Measurements from ENCODE around the gene AMFR. TPM values are rescaled to one million over a fixed set of nuclear protein-coding genes. Genes with fewer than 3 reads are reported as not detected.

AMFR gene
- total and polyA plus RNA-seq, 2 of the 13 experiments (the other 11 are each of a cell fraction or from before 2014, with no cell fraction given) = 52.9 to 108 TPM

GRCh38 chr16:56451753-56452689 lies 26.7 kb upstream of the AMFR start (continued):
- TF ChIP-seq HOMEZ (CRISPR knock-in tag; IDR thresholded peaks at IDR 0.05; ENCODE audit: low read depth) (no peak), BRCA1 (CRISPR knock-in tag; IDR thresholded peaks at IDR 0.05) (no peak), CEBPB (IDR thresholded peaks at IDR 0.05; ENCODE audit: borderline replicate concordance, low read depth, low read length) (no peak), ZGPAT (CRISPR knock-in tag; IDR thresholded peaks at IDR 0.05) (no peak), ZFX (CRISPR knock-in tag; IDR thresholded peaks at IDR 0.05; ENCODE audit: low read depth) (no peak; the same call in 1 of the 2 replicates), CSRNP1 (CRISPR knock-in tag; IDR thresholded peaks at IDR 0.05) (0 out of 2 replicates have a peak, but pooled peaks have one; percentile 32), MIER3 (CRISPR knock-in tag; IDR thresholded peaks at IDR 0.05; ENCODE audit: borderline replicate concordance) (no peak; the same call in 1 of the 2 replicates), ZNF746 (CRISPR knock-in tag; IDR thresholded peaks at IDR 0.05) (peak; percentile 53; the same call in 1 of the 2 replicates), SP4 (CRISPR knock-in tag; IDR thresholded peaks at IDR 0.05) (peak; percentile 34; the same call in 1 of the 2 replicates), STAG1 (CRISPR knock-in tag; IDR thresholded peaks at IDR 0.05) (no peak), SMAD9 (CRISPR knock-in tag; IDR thresholded peaks at IDR 0.05) (no peak), KIAA2018 (CRISPR knock-in tag; IDR thresholded peaks at IDR 0.05; ENCODE audit: borderline replicate concordance) (no peak), ZNF781 (CRISPR knock-in tag; IDR thresholded peaks at IDR 0.05; ENCODE audit: borderline replicate concordance, not compliant biosample characterization) (peak; percentile 32), KLF13 (CRISPR knock-in tag; IDR thresholded peaks at IDR 0.05) (no peak), ZNF556 (CRISPR knock-in tag; IDR thresholded peaks at IDR 0.05; ENCODE audit: borderline replicate concordance) (no peak)
